HG02885 (cell line): Measurements from ENCODE around the gene SCAANT1.

Source experiments
- ATAC-seq: cut with Tn5 transposase; IDR thresholded peaks from one replicate; pipeline ENCODE4 v1.9.1; 2021; ENCODE audit warnings: mild to moderate bottlenecking; ENCODE audit not compliant: unreplicated experiment, poor library complexity

SCAANT1 gene

GRCh38 chr3:63911873-63912767 is at the start of gene SCAANT1:
SCAANT1 (minus strand) TSS chr3:63912383.
- peak; percentile 77 for ATAC-seq

GRCh38 chr3:63961891-63962290 is 49.7 kb upstream of the SCAANT1 start:
- peak; percentile 85 for ATAC-seq

- no peak for ATAC-seq
These were observed 48.0 kb upstream of the SCAANT1 start for GRCh38 chr3:63960048-63960711.

DNA sequence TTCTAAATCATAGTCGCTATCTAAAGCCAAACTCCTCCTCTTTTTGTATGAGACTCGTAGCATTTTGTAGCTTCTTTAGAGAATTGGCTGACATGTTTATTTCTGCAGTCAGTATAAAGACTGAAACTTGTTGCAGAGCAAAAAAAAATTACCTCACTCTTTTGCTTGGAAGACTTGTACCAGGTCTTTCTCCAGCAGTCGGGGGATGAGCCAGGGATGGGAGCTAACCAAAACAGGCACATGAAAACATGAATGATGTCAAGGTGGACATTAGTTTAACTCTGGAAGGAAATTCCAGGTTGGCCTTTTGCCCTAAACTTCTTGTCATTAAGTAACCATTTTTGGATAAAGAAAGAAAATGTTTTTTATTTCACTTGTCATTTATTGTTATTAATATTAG is 47.0 kb upstream of the SCAANT1 start:
- ATAC-seq = no peak

DNA sequence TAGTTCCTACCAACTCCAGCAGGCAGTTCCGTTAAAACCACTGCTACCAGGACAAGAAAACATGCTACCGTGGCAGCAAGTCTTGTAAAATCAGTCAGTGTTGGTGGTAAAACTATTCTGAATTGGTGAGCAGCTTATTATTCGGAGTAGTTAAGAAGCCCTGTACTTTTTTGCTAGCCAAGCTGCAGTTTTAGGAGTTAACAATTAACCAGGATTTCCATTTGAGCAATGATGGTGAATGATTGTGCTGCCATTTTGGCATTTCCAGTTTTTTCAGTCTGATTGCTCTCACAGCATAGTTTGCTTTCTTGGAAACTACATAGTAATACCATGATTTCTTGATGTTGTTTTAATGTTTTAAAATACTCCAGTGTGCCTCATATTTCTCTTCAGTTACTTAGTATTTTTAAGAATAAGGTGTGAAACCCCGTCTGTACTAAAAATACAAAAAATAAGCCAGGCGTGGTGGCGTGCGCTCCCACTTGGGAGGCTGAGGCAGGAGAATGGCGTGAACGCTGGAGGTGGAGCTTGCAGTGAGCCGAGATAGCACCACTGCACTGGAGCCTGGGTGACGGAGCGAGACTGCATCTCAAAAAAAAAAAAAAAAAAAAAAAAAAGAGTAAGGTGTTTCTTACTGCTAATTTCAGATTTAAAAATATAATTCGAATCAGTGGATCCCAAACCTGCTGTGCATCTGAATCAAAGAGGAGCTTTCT is 43.8 kb upstream of the SCAANT1 start:
- ATAC-seq = no peak

DNA sequence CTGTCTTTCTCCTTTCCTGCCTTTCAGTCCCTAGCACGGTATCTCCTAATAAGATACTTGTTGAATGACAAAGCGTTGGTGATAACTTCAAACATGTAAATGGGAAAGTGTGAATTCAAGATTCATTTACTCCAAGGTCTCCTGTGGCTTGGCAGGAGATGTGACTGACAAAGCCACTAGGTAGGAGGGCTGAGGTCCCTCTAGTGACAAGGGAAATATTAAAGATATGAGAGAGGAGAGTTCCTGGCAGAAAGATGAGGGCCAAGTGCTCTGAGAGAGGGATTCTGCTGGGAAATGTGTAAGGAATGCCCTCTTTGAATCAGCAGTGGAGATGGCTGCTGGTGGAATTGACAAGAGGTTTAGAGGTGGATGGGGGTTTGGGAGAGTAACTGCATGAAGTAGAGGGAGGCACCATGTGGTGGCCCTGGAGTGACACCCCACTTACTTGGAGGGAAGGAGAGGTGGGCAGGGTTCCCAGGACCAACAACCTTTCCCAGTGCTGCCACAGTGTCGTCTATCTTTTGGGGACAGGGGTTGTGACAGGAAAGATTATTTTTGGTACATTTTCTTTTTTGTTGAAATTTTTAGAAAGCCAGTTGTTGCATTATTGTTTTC is 43.0 kb upstream of the SCAANT1 start:
- ATAC-seq = no peak

- ATAC-seq = no peak
These were observed 42.0 kb upstream of the SCAANT1 start for GRCh38 chr3:63954182-63954581.

DNA sequence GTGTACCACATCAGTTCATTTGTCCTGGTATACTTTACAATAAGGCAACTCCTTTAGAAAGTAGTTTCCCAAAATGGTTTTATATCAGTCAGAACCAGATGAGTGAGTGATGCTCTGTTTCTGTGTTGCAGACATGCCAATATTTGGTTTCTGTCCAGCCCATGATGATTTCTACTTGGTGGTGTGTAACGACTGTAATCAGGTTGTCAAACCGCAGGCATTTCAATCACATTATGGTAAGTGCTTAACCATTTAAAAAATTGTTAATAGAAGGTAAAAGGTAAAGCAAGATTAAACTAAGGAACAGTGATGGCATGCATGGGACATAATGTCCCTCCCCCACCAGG is 40.0 kb upstream of the SCAANT1 start:
- no peak for ATAC-seq

DNA sequence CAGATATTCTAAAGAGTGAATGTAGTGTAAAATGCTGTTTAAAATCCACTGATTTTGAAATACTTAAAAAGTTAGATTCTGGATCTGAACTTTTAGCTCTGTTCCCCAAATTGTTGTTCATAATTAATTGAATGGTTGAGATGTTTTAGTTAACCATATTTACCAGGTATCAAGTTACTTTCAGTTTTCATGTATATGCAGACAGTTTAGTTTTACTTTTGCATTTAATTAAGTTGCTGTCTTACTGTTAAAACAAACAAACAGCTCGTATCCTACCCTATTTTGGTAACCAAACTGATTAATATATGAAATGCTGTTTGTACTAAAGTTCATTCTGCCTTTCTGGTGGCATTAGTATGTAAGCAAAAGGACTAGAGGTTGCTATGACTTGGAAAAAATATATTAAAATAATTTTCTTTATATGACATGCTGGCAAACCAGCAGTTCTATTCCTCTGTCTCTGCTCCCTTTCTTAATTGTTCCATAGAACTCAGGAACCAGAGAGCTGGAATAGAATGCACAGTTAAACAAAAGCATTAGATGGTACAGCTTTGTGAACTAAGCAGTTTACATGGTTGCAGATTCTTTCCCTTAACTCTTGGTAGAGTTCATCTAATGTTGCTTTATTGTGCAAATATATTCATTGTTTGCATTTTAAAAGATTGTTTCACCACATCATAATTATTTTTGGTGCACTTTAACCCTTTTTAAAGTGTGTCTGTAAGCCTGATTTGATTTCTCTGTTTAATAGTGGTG is 39.5 kb upstream of the SCAANT1 start:
- ATAC-seq = peak; percentile 53

- no peak for ATAC-seq
These were observed 38.5 kb upstream of the SCAANT1 start for GRCh38 chr3:63950698-63951097.

DNA sequence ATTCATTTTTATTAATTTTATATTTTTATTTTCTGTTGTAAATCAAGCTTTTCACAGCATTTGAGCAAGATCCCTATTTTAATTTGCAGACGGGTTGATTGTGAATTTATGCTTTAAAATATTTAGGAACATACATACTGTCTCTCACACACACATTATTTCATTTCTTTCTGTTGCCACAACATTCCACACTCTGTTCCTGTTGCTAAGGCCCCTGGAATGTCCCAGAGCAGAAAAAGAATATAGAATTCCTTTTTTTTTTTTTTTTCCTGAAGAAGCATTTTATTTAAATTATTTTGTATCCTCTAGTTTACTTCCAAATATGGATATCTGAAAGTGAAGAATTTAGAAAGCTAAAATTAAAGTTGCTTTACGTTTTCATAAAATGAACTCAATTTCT is 36.8 kb upstream of the SCAANT1 start:
- ATAC-seq = no peak

GRCh38 chr3:63947594-63947993 is 35.4 kb upstream of the SCAANT1 start:
- no peak for ATAC-seq

DNA sequence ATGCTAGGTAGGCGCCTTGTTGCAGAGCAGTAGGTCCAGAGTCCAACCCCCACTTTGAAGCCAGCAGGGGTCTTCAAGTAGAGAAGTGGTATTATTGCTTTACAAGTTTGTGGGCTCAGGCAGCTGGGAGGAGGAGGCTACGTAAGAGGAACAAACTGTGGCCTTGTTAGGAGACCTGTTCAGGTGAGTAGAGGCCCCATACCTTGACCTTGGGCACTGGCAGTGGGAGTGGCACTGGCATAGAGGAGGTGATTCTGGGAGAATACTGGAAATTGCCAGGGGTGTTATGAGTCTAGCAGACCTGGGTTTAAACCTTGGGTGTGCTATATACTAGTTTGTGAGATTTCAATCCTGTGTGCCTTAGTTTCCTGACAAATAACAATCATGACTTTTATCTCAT is 34.6 kb upstream of the SCAANT1 start:
- ATAC-seq = no peak

DNA sequence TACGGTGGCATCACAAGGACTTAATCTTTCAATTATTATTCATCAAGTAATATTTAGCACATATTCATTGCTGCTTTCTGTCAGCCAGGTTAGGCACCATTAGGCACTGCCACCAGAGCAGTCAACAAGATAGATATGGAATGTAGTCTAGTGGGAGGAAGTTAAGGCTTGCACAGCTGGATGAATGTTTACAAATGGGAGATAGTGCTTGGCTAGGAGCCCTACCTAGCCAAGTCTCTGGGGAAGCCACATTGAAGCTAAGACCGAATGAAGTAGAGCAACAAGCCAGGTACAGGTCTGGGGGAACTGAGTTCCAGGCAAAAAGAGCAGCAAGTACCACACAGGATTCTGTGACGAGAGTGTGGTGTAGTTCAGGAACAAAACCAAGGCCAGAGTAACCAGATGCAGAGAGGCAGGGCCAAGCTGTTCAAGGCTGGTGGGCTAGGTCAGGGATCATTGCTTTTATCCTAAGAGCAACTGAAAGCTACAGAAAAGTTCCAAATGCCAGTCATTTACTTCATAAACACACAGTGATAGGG is 33.4 kb upstream of the SCAANT1 start:
- no peak for ATAC-seq

GRCh38 chr3:63943678-63944077 is 31.5 kb upstream of the SCAANT1 start:
- no peak for ATAC-seq

DNA sequence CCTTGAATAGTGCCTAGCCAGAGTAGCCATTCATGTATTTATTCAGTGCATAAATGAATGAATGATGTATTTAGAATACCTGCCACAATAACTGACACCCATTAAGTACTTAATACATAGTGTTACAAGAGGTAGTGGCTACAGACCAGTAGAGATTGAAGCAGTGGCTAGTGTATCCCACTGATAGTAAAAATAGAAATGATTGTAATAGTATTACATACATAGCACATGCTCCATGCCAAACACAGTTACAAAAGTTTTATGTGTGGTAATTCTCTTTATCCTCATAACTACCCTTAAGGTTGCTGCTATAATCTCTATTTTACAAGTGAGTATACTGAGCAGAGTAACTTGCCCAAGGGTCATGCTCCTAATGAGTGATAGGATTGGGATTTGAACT is 30.3 kb upstream of the SCAANT1 start:
- no peak for ATAC-seq

DNA sequence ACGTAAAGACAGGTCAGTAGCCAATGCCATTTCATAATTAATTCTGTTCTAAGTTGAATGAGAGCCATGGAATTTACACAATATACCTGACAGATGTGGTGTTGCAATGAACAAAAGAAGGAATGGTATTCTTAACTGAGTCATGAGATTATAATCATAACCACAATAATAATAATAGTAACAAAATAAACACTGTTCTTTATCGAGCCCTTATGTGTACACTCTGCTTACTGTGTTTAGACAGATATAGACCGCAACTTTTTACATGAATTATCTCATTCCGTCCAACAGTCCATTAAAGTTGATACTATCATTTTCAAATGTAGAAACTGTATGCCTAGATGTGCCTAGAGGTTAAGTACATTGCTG is 28.2 kb upstream of the SCAANT1 start:
- no peak for ATAC-seq

DNA sequence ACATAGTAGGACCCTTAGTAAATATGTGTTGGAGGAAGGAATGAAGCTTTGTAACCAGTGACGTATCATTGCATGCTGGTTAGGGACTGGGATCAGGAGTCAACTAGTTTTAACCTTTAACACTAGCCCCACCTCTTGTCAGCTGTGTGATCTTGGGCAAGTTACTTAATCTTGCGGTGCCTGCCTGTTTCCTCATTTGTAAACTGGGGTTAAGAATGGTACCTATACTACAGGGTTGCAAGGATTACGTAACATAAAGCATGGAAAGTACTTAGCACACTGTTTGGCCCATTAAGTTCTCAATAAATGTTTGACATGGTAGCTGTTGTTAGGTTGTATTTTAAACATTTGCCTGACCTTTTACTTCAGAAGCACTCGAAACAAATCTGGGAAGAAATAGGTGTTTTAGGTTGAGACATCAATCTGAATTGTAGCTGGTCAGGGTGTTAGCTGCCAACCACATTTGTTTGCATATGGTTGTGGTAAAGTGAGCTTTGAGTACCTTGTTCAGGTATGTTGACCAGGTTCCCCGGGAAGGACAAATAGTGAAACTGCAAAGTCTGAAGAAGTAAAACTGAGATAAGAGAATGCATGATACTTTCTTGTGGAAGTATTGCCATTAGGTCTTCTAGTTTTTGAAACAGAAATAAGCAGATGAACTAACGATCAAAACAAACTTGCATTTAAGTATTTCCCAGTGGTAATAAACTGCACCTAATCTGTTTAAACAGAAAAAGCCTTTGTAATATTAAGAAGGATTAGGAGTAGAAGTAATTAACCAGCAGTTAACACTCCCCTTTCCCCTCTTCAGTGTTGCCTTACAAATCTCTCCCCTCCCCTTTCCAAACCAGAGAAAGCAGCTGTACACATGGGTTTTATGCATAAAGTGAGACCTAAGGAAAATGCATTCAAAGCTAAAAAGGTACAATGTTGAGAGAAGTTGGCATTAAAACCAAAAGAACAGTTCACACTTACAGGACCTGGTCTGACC is 25.8 kb upstream of the SCAANT1 start:
- ATAC-seq = peak; percentile 69

DNA sequence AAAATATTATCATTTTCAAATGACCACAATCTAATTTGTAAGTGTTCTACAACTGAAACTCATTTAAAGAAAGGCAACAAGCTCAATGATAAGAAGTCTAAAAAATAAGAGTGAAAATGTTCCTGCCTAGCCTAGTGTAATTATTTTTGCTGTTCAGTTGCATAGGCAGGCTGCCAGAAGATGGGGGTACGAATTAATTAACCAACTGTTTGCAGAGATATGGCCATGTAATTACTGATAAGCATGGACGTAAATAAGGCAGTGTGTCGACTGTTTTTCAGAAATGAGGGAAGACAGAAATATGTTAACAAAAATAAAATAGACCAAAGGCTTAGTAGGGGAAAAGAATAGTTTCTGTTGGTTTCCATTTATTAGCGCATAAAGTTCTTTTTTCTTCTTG is 24.7 kb upstream of the SCAANT1 start:
- no peak for ATAC-seq
